Activated CD8-positive, alpha-beta T cell treated with anti-CD3 and anti-CD28 coated beads for 36 hours (primary cell): ENCODE measurements around the gene HDGFL2. TPM values are rescaled to one million over a fixed set of nuclear protein-coding genes. Genes with fewer than 3 reads are reported as not detected.
A peak's percentile ranks its signal among the peaks of the same experiment; 100 is the strongest.

ENCODE experiments used
- ATAC-seq: fragments of 200-7000 bp; cut with Tn5 transposase; one replicate; pipeline ENCODE4 v1.10.0; 2021; ENCODE audit warnings: mild to moderate bottlenecking, moderate library complexity
- CTCF ChIA-PET: fragments of 350-600 bp; sonication (Branson Sonifier 250); formaldehyde crosslinking; loops from one replicate; lab custom pipeline; 2021; ENCODE audit warnings: antibody characterized with exemption; lab: Charles Lee
- POLR2A ChIA-PET: fragments of 350-600 bp; sonication (Branson Sonifier 250); formaldehyde crosslinking; loops from one replicate; lab custom pipeline; 2021; ENCODE audit warnings: antibody characterized with exemption; lab: Charles Lee
- DNase-seq: peaks from one replicate; pipeline ENCODE4 v3.0.0-alpha.2; 2020
- H3K27ac Mint-ChIP-seq: one replicate; pipeline ENCODE4 v1.8.0; 2021; ENCODE audit warnings: mild to moderate bottlenecking, mixed read lengths
- H3K27me3 Mint-ChIP-seq: one replicate; pipeline ENCODE4 v1.8.0; 2021; ENCODE audit warnings: mixed read lengths
- H3K36me3 Mint-ChIP-seq: one replicate; pipeline ENCODE4 v1.8.0; 2021; ENCODE audit warnings: low read depth, mixed read lengths
- H3K4me1 Mint-ChIP-seq: one replicate; pipeline ENCODE4 v1.8.0; 2021; ENCODE audit warnings: low read depth, mixed read lengths
- H3K4me3 Mint-ChIP-seq: one replicate; pipeline ENCODE4 v1.8.0; 2021; ENCODE audit warnings: mild to moderate bottlenecking, moderate library complexity, mixed read lengths
- H3K9me3 Mint-ChIP-seq: one replicate; pipeline ENCODE4 v1.8.0; 2021; ENCODE audit warnings: mixed read lengths
- CTCF ChIP-seq: fragments of 200-600 bp; IDR thresholded peaks from one replicate; pipeline ENCODE4 v1.8.0; 2022; ENCODE audit warnings: antibody characterized with exemption, mild to moderate bottlenecking
- intact Hi-C: fragments of 100-400 bp; cut with micrococcal nuclease; formaldehyde crosslinking; loops from one replicate; pipeline ENCODE4 v1.10.0; 2022
- microRNA-seq: library from miRNA; unstranded; fragments of <30 nt; microRNA quantifications from one replicate; pipeline ENCODE4 v1.2.0, GENCODE V29; 2022; ENCODE audit warnings: borderline microRNAs expressed, borderline replicate concordance
- total RNA-seq, 2 experiments: library from RNA; stranded (reverse); gene quantifications; one replicate each; pipeline ENCODE4 v1.2.3, GENCODE V29; 2021

The HDGFL2 gene
- total RNA-seq, 2 experiments from 2014 or later: 37.5 to 44.0 TPM

- intact Hi-C loops: no loop called here
- ChIA-PET CTCF (interaction anchor here (0.7 to 1.5 kb wide), 5 partner anchors 12 to 89 kb away, joined by 3 to 6 read pairs (median 4); partner anchors contain the start of gene PLIN5), POLR2A (interaction anchor here (0.6 to 1.1 kb wide), 2 partner anchors 78 to 137 kb away, joined by 3 read pairs; no protein-coding TSS in a partner anchor)
- Mint-ChIP-seq H3K36me3 (no peaks in the 10 kb centered on the region), H3K4me1 (no peaks in the 10 kb centered on the region), H3K9me3 (no peaks in the 10 kb centered on the region), H3K27ac (no peak overlapping the region), H3K4me3 (no peak overlapping the region), H3K27me3 (peaks cover 3% of the 10 kb centered on the region)
- ATAC-seq (peak; percentile 58), DNase-seq (peak; percentile 43)
- TF ChIP-seq CTCF: peak; percentile 34
These were observed 75.5 kb downstream of the HDGFL2 start for GRCh38 chr19:4547303-4548237.

- no peak for ATAC-seq
- no peaks in the 10 kb centered on the region for H3K36me3 Mint-ChIP-seq
- no peaks in the 10 kb centered on the region for H3K4me1 Mint-ChIP-seq
- ChIA-PET POLR2A (interaction anchor here (0.6 kb wide), 1 partner anchor 78 kb away, joined by 3 read pairs; no protein-coding TSS in a partner anchor), CTCF (no interaction called here)
- H3K4me3 Mint-ChIP-seq: no peak overlapping the region
- H3K27me3 Mint-ChIP-seq: peaks cover 3% of the 10 kb centered on the region
- no peak overlapping the region for H3K27ac Mint-ChIP-seq
- TF ChIP-seq CTCF: no peak
- intact Hi-C loops: no loop called here
- no peak for DNase-seq
- H3K9me3 Mint-ChIP-seq: no peaks in the 10 kb centered on the region
These were observed 76.1 kb downstream of the HDGFL2 start for GRCh38 chr19:4548238-4548584.

- Mint-ChIP-seq H3K4me1 (no peaks in the 10 kb centered on the region), H3K9me3 (no peaks in the 10 kb centered on the region), H3K36me3 (no peaks in the 10 kb centered on the region), H3K27ac (no peak overlapping the region), H3K4me3 (no peak overlapping the region), H3K27me3 (peaks cover 3% of the 10 kb centered on the region)
- ChIA-PET CTCF (no interaction called here), POLR2A (no interaction called here)
- no peak for DNase-seq
- intact Hi-C loops: no loop called here
- no peak for ATAC-seq
- no peak for TF ChIP-seq CTCF
These were observed 77.9 kb downstream of the HDGFL2 start for GRCh38 chr19:4550018-4550417.

GRCh38 chr19:4550479-4551050, 78.5 kb downstream of the HDGFL2 start:
- intact Hi-C loops: no loop called here
- Mint-ChIP-seq H3K9me3 (no peaks in the 10 kb centered on the region), H3K4me3 (no peak overlapping the region), H3K4me1 (no peaks in the 10 kb centered on the region), H3K27ac (no peak overlapping the region), H3K27me3 (peaks cover 3% of the 10 kb centered on the region), H3K36me3 (no peaks in the 10 kb centered on the region)
- DNase-seq (no peak), ATAC-seq (no peak)
- no peak for TF ChIP-seq CTCF
- CTCF ChIA-PET: no interaction called here
- POLR2A ChIA-PET: no interaction called here

Small RNAs within 50 kb of the gene (microRNA-seq; reads per million reads assigned to microRNA genes)
- gene MIR4746: 3.3 reads per million, percentile 8 among the genes with 10 or more reads in this experiment

Other genes with a start within 250 kb of the HDGFL2 start
- 1 to 10 TPM; 7.2 to 7.3 TPM for gene EBI3, start 242.8 kb upstream of the HDGFL2 start, total RNA-seq
- gene YJU2, start 225.2 kb upstream of the HDGFL2 start, total RNA-seq: 10 to 100 TPM; 25.5 to 25.8 TPM
- not detected for gene SHD, start 193.0 kb upstream of the HDGFL2 start, total RNA-seq
- 10 to 100 TPM; 13.6 to 14.8 TPM for gene TMIGD2, start 169.9 kb upstream of the HDGFL2 start, total RNA-seq
- 10 to 100 TPM; 19.7 to 22.0 TPM for gene FSD1, start 167.7 kb upstream of the HDGFL2 start, total RNA-seq
- 10 to 100 TPM in 1 of 2 experiments, 1 to 10 TPM in 1; 9.6 to 14.6 TPM for gene STAP2, start 133.5 kb upstream of the HDGFL2 start, total RNA-seq
- 10 to 100 TPM; 15.5 to 16.6 TPM for gene MPND, start 128.7 kb upstream of the HDGFL2 start, total RNA-seq
- 10 to 100 TPM; 53.1 to 59.2 TPM for gene SH3GL1, start 71.8 kb upstream of the HDGFL2 start, total RNA-seq
- 10 to 100 TPM; 78.3 to 80.5 TPM for gene CHAF1A, start 69.7 kb upstream of the HDGFL2 start, total RNA-seq
- gene UBXN6, start 14.5 kb upstream of the HDGFL2 start, total RNA-seq: 10 to 100 TPM; 35.8 to 36.5 TPM
- gene PLIN4, start 46.2 kb downstream of the HDGFL2 start, total RNA-seq: under 1 TPM in 1 of 2 experiments, not detected in 1; 0.05 TPM
- gene PLIN5, start 62.9 kb downstream of the HDGFL2 start, total RNA-seq: under 1 TPM in 1 of 2 experiments, not detected in 1; 0.27 TPM
- under 1 TPM in 1 of 2 experiments, not detected in 1; 0.09 TPM for gene LRG1, start 67.7 kb downstream of the HDGFL2 start, total RNA-seq
- not detected for gene SEMA6B, start 87.4 kb downstream of the HDGFL2 start, total RNA-seq
- 10 to 100 TPM; 13.5 to 13.7 TPM for gene TNFAIP8L1, start 167.2 kb downstream of the HDGFL2 start, total RNA-seq
- gene MYDGF, start 198.0 kb downstream of the HDGFL2 start, total RNA-seq: 10 to 100 TPM; 58.3 to 62.1 TPM